Liver (tissue), 9 donors: ENCODE measurements around the gene PGGT1B. TPM values are rescaled to one million over a fixed set of nuclear protein-coding genes. Genes with fewer than 3 reads are reported as not detected.

Experiments
- DNase-seq: peaks from one replicate; pipeline ENCODE4 v3.0.0-alpha.2; 2017; ENCODE audit warnings: low spot score
- H3K27ac ChIP-seq, 2 donors: one replicate each; pipeline ENCODE4 v1.7.0; 2013; ENCODE audit warnings: inconsistent platforms in 2 of 2, low read length in 2 of 2, control low read depth in 1 of 2, low read depth in 1 of 2, mild to moderate bottlenecking in 1 of 2
- H3K27me3 ChIP-seq, 4 donors: one replicate each; pipeline versions ENCODE4 v1.6.1 to v1.7.0; 2013; ENCODE audit warnings: low read length in 3 of 4, inconsistent platforms in 1 of 4, mild to moderate bottlenecking in 1 of 4, moderate library complexity in 1 of 4; ENCODE audit not compliant: control insufficient read depth in 4 of 4, insufficient read depth in 4 of 4
- H3K36me3 ChIP-seq, 4 donors: one replicate each; pipeline versions ENCODE4 v1.6.1 to v1.7.0; 2013; ENCODE audit warnings: low read length in 3 of 4, mild to moderate bottlenecking in 3 of 4, low read depth in 1 of 4, moderate library complexity in 1 of 4; ENCODE audit not compliant: control insufficient read depth in 4 of 4, insufficient read depth in 3 of 4
- H3K4me1 ChIP-seq, 4 donors: one replicate each; pipeline versions ENCODE4 v1.6.1 to v1.7.0; 2013; ENCODE audit warnings: low read length in 3 of 4, mild to moderate bottlenecking in 3 of 4, moderate library complexity in 1 of 4; ENCODE audit not compliant: control insufficient read depth in 4 of 4, insufficient read depth in 4 of 4
- H3K4me3 ChIP-seq, 3 donors: one replicate each; pipeline versions ENCODE4 v1.6.1 to v1.7.0; 2013; ENCODE audit warnings: low read length in 3 of 3, control low read depth in 1 of 3, low read depth in 1 of 3, mild to moderate bottlenecking in 1 of 3
- H3K9ac ChIP-seq, 2 donors: one replicate each; pipeline ENCODE4 v1.7.0; 2013; ENCODE audit warnings: low read length in 2 of 2, mild to moderate bottlenecking in 2 of 2, moderate library complexity in 2 of 2, control low read depth in 1 of 2, low read depth in 1 of 2
- H3K9me3 ChIP-seq, 4 donors: one replicate each; pipeline versions ENCODE4 v1.6.1 to v1.7.0; 2013; ENCODE audit warnings: low read length in 3 of 4; ENCODE audit not compliant: control insufficient read depth in 4 of 4
- EGR1 ChIP-seq, 2 donors: IDR thresholded peaks; 2 replicates each; pipeline ENCODE4 v1.6.1; 2016 to 2018; ENCODE audit warnings: antibody characterized with exemption in 2 of 2, low read depth in 2 of 2
- FOXA1 ChIP-seq: IDR thresholded peaks from 2 replicates; pipeline ENCODE4 v1.6.1; 2016; ENCODE audit warnings: antibody characterized with exemption
- FOXA2 ChIP-seq: IDR thresholded peaks from 2 replicates; pipeline ENCODE4 v1.6.1; 2016; ENCODE audit warnings: antibody characterized with exemption
- GABPA ChIP-seq, 2 donors: IDR thresholded peaks in 1 of 2; conservative IDR thresholded peaks in 1 of 2; 2 replicates each; pipeline ENCODE4 v1.6.1; 2016; ENCODE audit warnings: antibody characterized with exemption in 2 of 2, mild to moderate bottlenecking in 1 of 2, moderate library complexity in 1 of 2
- HNF4A ChIP-seq, 2 donors: conservative IDR thresholded peaks; 2 replicates each; pipeline ENCODE4 v1.6.1; 2016; ENCODE audit warnings: antibody characterized with exemption in 2 of 2, mild to moderate bottlenecking in 2 of 2
- HNF4G ChIP-seq: IDR thresholded peaks from 2 replicates; pipeline ENCODE4 v1.6.1; 2016; ENCODE audit warnings: antibody characterized with exemption
- JUND ChIP-seq, 2 donors: IDR thresholded peaks; 2 replicates each; pipeline ENCODE4 v1.6.1; 2016; ENCODE audit warnings: antibody characterized with exemption in 2 of 2
- NR2F2 ChIP-seq: IDR thresholded peaks from 2 replicates; pipeline ENCODE4 v1.6.1; 2016; ENCODE audit warnings: antibody characterized with exemption
- RAD21 ChIP-seq, 2 donors: IDR thresholded peaks; 2 replicates each; pipeline ENCODE4 v1.6.1; 2016; ENCODE audit warnings: antibody characterized with exemption in 2 of 2, mild to moderate bottlenecking in 2 of 2
- RXRA ChIP-seq, 2 donors: IDR thresholded peaks; 2 replicates each; pipeline ENCODE4 v1.6.1; 2017 to 2018; ENCODE audit warnings: antibody characterized with exemption in 2 of 2, mild to moderate bottlenecking in 1 of 2
- SP1 ChIP-seq: IDR thresholded peaks from 2 replicates; pipeline ENCODE4 v1.6.1; 2018; ENCODE audit warnings: antibody characterized with exemption, mild to moderate bottlenecking
- TAF1 ChIP-seq: conservative IDR thresholded peaks from 2 replicates; pipeline ENCODE4 v1.6.1; 2016; ENCODE audit warnings: antibody characterized with exemption, mild to moderate bottlenecking
- YY1 ChIP-seq: IDR thresholded peaks from 2 replicates; pipeline ENCODE4 v1.6.1; 2016; ENCODE audit warnings: antibody characterized with exemption, mild to moderate bottlenecking
- ZBTB33 ChIP-seq: IDR thresholded peaks from 2 replicates; pipeline ENCODE4 v1.6.1; 2016; ENCODE audit warnings: antibody characterized with exemption
- WGBS: extraction: QIAGEN DNeasy Blood & Tissue Kit; methylation state at CpG from one replicate; pipeline ENCODE4 v1.1.7; 2013; 5-methylcytosine and 5-hydroxymethylcytosine counted together
- polyA plus RNA-seq, 2 donors: library from polyadenylated mRNA; stranded (reverse) in 1 of 2; unstranded in 1 of 2; fragments of 200-250 nt in 1 of 2; fragments of >200 nt in 1 of 2; fragmentation: Nextera tagmentation in 1 of 2; extraction: Ambion mirVana in 1 of 2; gene quantifications; one replicate each; pipeline versions ENCODE4 v1.2.1 to v1.2.3, GENCODE V29; 2013 to 2015
- total RNA-seq, 2 donors: library from RNA; depleted of rRNA; stranded (reverse); fragments of >200 nt; gene quantifications; one replicate each; pipeline ENCODE4 v1.2.3, GENCODE V29; 2014
- TF ChIP-seq, protein P1 (sequence below): fragments of 150-350 bp; IDR thresholded peaks from 2 replicates; pipeline ENCODE4 v1.5.1; 2017; ENCODE audit warnings: improper control_type of control experiment, low read depth, low read length; ENCODE audit not compliant: missing input control
- TF ChIP-seq, protein P2 (sequence below): IDR thresholded peaks from 2 replicates; pipeline ENCODE4 v1.6.1; 2016; ENCODE audit warnings: antibody characterized with exemption
- TF ChIP-seq, protein P3 (sequence below): IDR thresholded peaks from 2 replicates; pipeline ENCODE4 v1.6.1; 2016; ENCODE audit warnings: antibody characterized with exemption, mild to moderate bottlenecking
- TF ChIP-seq, protein P4 (sequence below): IDR thresholded peaks from 2 replicates; pipeline ENCODE4 v1.6.1; 2016; ENCODE audit warnings: antibody characterized with exemption
- donor health status: healthy.
- donor health status: healthy.
- donor health status: healthy.
- donor health status: healthy.
- donor health status: healthy.

The PGGT1B gene
- total and polyA plus RNA-seq, 4 donors, result 4.9 to 15.7 (median 5.6) TPM

- no peak overlapping the region for H3K4me3 ChIP-seq
- TF ChIP-seq, protein P1, sequence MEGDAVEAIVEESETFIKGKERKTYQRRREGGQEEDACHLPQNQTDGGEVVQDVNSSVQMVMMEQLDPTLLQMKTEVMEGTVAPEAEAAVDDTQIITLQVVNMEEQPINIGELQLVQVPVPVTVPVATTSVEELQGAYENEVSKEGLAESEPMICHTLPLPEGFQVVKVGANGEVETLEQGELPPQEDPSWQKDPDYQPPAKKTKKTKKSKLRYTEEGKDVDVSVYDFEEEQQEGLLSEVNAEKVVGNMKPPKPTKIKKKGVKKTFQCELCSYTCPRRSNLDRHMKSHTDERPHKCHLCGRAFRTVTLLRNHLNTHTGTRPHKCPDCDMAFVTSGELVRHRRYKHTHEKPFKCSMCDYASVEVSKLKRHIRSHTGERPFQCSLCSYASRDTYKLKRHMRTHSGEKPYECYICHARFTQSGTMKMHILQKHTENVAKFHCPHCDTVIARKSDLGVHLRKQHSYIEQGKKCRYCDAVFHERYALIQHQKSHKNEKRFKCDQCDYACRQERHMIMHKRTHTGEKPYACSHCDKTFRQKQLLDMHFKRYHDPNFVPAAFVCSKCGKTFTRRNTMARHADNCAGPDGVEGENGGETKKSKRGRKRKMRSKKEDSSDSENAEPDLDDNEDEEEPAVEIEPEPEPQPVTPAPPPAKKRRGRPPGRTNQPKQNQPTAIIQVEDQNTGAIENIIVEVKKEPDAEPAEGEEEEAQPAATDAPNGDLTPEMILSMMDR, result peak; percentile 65
- no peak for TF ChIP-seq HNF4A (conservative IDR thresholded peaks at IDR 0.05)
- TF ChIP-seq FOXA2, result no peak
- TF ChIP-seq RAD21 (IDR thresholded peaks at IDR 0.05), result peak; percentile 93
- TF ChIP-seq, protein P2, sequence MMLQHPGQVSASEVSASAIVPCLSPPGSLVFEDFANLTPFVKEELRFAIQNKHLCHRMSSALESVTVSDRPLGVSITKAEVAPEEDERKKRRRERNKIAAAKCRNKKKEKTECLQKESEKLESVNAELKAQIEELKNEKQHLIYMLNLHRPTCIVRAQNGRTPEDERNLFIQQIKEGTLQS, result peak; percentile 14
- H3K27ac ChIP-seq, result no peak overlapping the region
- no peaks in the 10 kb centered on the region for H3K9me3 ChIP-seq
- no peaks in the 10 kb centered on the region for H3K36me3 ChIP-seq
- DNase-seq, result no peak
- H3K9ac ChIP-seq, result no peak overlapping the region
- 4% methylated on average over 1 of the region's 1 CpG for WGBS
- H3K4me1 ChIP-seq, result no peaks in the 10 kb centered on the region
- no peaks in the 10 kb centered on the region for H3K27me3 ChIP-seq
Measured at GRCh38 chr5:115309751-115310370, 47.2 kb upstream of the PGGT1B start.

- Histone ChIP-seq H3K9ac (no peak overlapping the region), H3K36me3 (no peaks in the 10 kb centered on the region), H3K4me3 (no peak overlapping the region), H3K27me3 (no peaks in the 10 kb centered on the region), H3K9me3 (no peaks in the 10 kb centered on the region), H3K4me1 (no peaks in the 10 kb centered on the region), H3K27ac (no peak overlapping the region)
- TF ChIP-seq HNF4A (conservative IDR thresholded peaks at IDR 0.05) (no peak), FOXA2 (no peak), FOXA1 (no peak), RAD21 (IDR thresholded peaks at IDR 0.05) (no peak), NR2F2 (no peak), SP1 (no peak), RXRA (IDR thresholded peaks at IDR 0.05) (no peak), EGR1 (IDR thresholded peaks at IDR 0.05; ENCODE audit: low read depth in 2 of 2) (no peak), ZBTB33 (no peak), GABPA (IDR thresholded peaks at IDR 0.05 in 1 of 2, conservative IDR thresholded peaks at IDR 0.05 in 1 of 2) (no peak), HNF4G (no peak), TAF1 (no peak), YY1 (no peak), JUND (IDR thresholded peaks at IDR 0.05) (no peak)
- TF ChIP-seq, protein P3, sequence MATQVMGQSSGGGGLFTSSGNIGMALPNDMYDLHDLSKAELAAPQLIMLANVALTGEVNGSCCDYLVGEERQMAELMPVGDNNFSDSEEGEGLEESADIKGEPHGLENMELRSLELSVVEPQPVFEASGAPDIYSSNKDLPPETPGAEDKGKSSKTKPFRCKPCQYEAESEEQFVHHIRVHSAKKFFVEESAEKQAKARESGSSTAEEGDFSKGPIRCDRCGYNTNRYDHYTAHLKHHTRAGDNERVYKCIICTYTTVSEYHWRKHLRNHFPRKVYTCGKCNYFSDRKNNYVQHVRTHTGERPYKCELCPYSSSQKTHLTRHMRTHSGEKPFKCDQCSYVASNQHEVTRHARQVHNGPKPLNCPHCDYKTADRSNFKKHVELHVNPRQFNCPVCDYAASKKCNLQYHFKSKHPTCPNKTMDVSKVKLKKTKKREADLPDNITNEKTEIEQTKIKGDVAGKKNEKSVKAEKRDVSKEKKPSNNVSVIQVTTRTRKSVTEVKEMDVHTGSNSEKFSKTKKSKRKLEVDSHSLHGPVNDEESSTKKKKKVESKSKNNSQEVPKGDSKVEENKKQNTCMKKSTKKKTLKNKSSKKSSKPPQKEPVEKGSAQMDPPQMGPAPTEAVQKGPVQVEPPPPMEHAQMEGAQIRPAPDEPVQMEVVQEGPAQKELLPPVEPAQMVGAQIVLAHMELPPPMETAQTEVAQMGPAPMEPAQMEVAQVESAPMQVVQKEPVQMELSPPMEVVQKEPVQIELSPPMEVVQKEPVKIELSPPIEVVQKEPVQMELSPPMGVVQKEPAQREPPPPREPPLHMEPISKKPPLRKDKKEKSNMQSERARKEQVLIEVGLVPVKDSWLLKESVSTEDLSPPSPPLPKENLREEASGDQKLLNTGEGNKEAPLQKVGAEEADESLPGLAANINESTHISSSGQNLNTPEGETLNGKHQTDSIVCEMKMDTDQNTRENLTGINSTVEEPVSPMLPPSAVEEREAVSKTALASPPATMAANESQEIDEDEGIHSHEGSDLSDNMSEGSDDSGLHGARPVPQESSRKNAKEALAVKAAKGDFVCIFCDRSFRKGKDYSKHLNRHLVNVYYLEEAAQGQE, result no peak
- TF ChIP-seq, protein P1, result no peak
- TF ChIP-seq, protein P2, result no peak
- TF ChIP-seq, protein P4, sequence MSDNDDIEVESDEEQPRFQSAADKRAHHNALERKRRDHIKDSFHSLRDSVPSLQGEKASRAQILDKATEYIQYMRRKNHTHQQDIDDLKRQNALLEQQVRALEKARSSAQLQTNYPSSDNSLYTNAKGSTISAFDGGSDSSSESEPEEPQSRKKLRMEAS, result no peak
- no peak for DNase-seq
Measured at GRCh38 chr5:115308815-115309214, 46.1 kb upstream of the PGGT1B start.
